Endothelial cell of umbilical vein (primary cell): ENCODE data around the gene METTL2A. TPM values are rescaled to one million over a fixed set of nuclear protein-coding genes. Genes with fewer than 3 reads are reported as not detected.
"Not testable (repeated sequence)": the region's sequence is repeated elsewhere in the genome, so short reads cannot be mapped to it uniquely, and the experiment has no call there.

Source experiments
- BruUV-seq: library from RNA; stranded (reverse); fragments of 400-500 nt; replicated peaks from 2 replicates; lab custom pipeline; 2021; lab: Mats Ljungman, UMichigan
- CTCF ChIA-PET: fragments of 300-600, 350-600 bp; sonication (Branson Sonifier 250); formaldehyde crosslinking; loops from one replicate; lab custom pipeline; 2021; ENCODE audit warnings: antibody characterized with exemption, inconsistent platforms; lab: Charles Lee
- POLR2A ChIA-PET: fragments of 300-600, 350-600 bp; sonication (Branson Sonifier 250); formaldehyde crosslinking; loops from one replicate; lab custom pipeline; 2021; ENCODE audit warnings: antibody characterized with exemption, inconsistent platforms; lab: Charles Lee
- DNase-seq: peaks from one replicate; pipeline ENCODE4 v3.0.0-alpha.2; 2011; ENCODE audit warnings: low read depth, low spot score
- FAIRE-seq: peaks from 2 replicates; lab custom pipeline; 2011; peaks lifted over from hg19 to GRCh38; lab: Jason Lieb, UNC
- H2AFZ ChIP-seq: 2 replicates; pipeline ENCODE4 v1.6.0; 2012; ENCODE audit warnings: low read depth, low read length, control low read depth, inconsistent platforms
- H3K27ac ChIP-seq: 2 replicates; pipeline ENCODE4 v1.5.1; 2011; ENCODE audit warnings: low read depth, mild to moderate bottlenecking, control low read depth, low read length, moderate library complexity; ENCODE audit not compliant: insufficient read depth
- H3K27me3 ChIP-seq, 2 experiments: 2 replicates each; pipeline versions ENCODE4 v1.6.0 to v1.6.1; 2011; ENCODE audit warnings: low read length in 2 of 2, mixed read lengths in 1 of 2; ENCODE audit not compliant: control insufficient read depth in 2 of 2, insufficient read depth in 2 of 2
- H3K36me3 ChIP-seq, 2 experiments: 2 replicates in 1 of 2; 3 replicates in 1 of 2; pipeline ENCODE4 v1.5.1; 2011; ENCODE audit warnings: low read length in 2 of 2, mild to moderate bottlenecking in 1 of 2, moderate library complexity in 1 of 2; ENCODE audit not compliant: control insufficient read depth in 2 of 2, insufficient read depth in 2 of 2; ENCODE audit errors: extremely low read depth in 1 of 2
- H3K4me1 ChIP-seq: 3 replicates; pipeline ENCODE4 v1.5.1; 2011; ENCODE audit warnings: mild to moderate bottlenecking, low read length; ENCODE audit not compliant: control insufficient read depth, insufficient read depth; ENCODE audit errors: extremely low read depth
- H3K4me2 ChIP-seq: 2 replicates; pipeline ENCODE4 v1.6.1; 2011; ENCODE audit warnings: low read length, control low read depth, mixed read lengths; ENCODE audit not compliant: insufficient read depth
- H3K4me3 ChIP-seq, 3 experiments: fragments of 200-600 bp in 1 of 3; sonication (generic), shearing (Covaris generic) in 1 of 3; replicated peaks in 1 of 3; 2 replicates each; pipeline ENCODE4 v1.5.1; 2011 to 2016; ENCODE audit warnings: control low read depth in 3 of 3, low read length in 3 of 3, mild to moderate bottlenecking in 2 of 3, inconsistent platforms in 1 of 3, low read depth in 1 of 3, moderate library complexity in 1 of 3; ENCODE audit not compliant: insufficient read depth in 1 of 3
- H3K79me2 ChIP-seq: 2 replicates; pipeline ENCODE4 v1.6.0; 2012; ENCODE audit warnings: low read length, inconsistent platforms; ENCODE audit not compliant: control insufficient read depth, insufficient read depth
- H3K9ac ChIP-seq: replicated peaks from 2 replicates; pipeline ENCODE3; 2011; ENCODE audit warnings: low read length, control low read depth; ENCODE audit not compliant: insufficient read depth; ENCODE audit errors: extremely low read depth
- H3K9me1 ChIP-seq: replicated peaks from 3 replicates; pipeline ENCODE4 v1.6.0; 2011; ENCODE audit warnings: mild to moderate bottlenecking, low read length; ENCODE audit not compliant: control insufficient read depth, insufficient read depth; ENCODE audit errors: extremely low read depth
- H3K9me3 ChIP-seq: replicated peaks from 2 replicates; pipeline ENCODE4 v1.5.1; 2012; ENCODE audit warnings: low read length, inconsistent platforms; ENCODE audit not compliant: control insufficient read depth, insufficient read depth
- H4K20me1 ChIP-seq: replicated peaks from 2 replicates; pipeline ENCODE3; 2011; ENCODE audit warnings: mild to moderate bottlenecking, low read length; ENCODE audit not compliant: control insufficient read depth, insufficient read depth; ENCODE audit errors: extremely low read depth
- EZH2 ChIP-seq: IDR thresholded peaks from 2 replicates; pipeline ENCODE4 v1.6.1; 2012; ENCODE audit warnings: borderline replicate concordance, low read depth, mild to moderate bottlenecking, moderate library complexity, low read length, inconsistent platforms; ENCODE audit not compliant: severe bottlenecking
- FOS ChIP-seq: IDR thresholded peaks from 2 replicates; pipeline ENCODE4 v1.6.1; 2011; ENCODE audit warnings: mild to moderate bottlenecking, low read length, moderate library complexity, borderline replicate concordance; ENCODE audit not compliant: insufficient read depth
- GATA2 ChIP-seq: IDR thresholded peaks from 2 replicates; pipeline ENCODE4 v1.7.0; 2011; ENCODE audit warnings: low read depth, mild to moderate bottlenecking, moderate library complexity, mixed read lengths, low read length; ENCODE audit not compliant: insufficient read length, insufficient read depth
- JUN ChIP-seq: IDR thresholded peaks from 2 replicates; pipeline ENCODE4 v1.6.1; 2011; ENCODE audit warnings: borderline replicate concordance, low read depth; ENCODE audit not compliant: insufficient read length, insufficient read depth
- MAX ChIP-seq: IDR thresholded peaks from 2 replicates; pipeline ENCODE4 v1.6.1; 2011; ENCODE audit not compliant: insufficient read depth, insufficient read length
- MYC ChIP-seq: IDR thresholded peaks from one replicate; pipeline ENCODE4 v1.6.1; 2011; ENCODE audit warnings: mild to moderate bottlenecking, low read depth, low read length
- POLR2A ChIP-seq: IDR thresholded peaks from 2 replicates; pipeline ENCODE4 v1.6.1; 2012; ENCODE audit warnings: low read depth, mild to moderate bottlenecking, control low read depth, low read length
- POLR2AphosphoS5 ChIP-seq: IDR thresholded peaks from 2 replicates; pipeline ENCODE4 v1.6.1; 2012; ENCODE audit warnings: low read depth, mild to moderate bottlenecking, control low read depth, low read length, moderate library complexity; ENCODE audit not compliant: insufficient read depth
- dilution Hi-C: fragments of 300-500 bp; cut with MboI; formaldehyde crosslinking; loops from one replicate; pipeline ENCODE4 v1.15.0; 2019; ENCODE audit warnings: low sequenced_read_pairs; ENCODE audit not compliant: extremely low pct_ligation_motif_present
- intact Hi-C: fragments of 100-400 bp; cut with micrococcal nuclease; formaldehyde crosslinking; loops from one replicate; pipeline ENCODE4 v1.10.0; 2022
- polyA plus RNA-seq, 4 experiments: library from polyadenylated mRNA; depleted of rRNA in 3 of 4; stranded (reverse) in 3 of 4; unstranded in 1 of 4; fragments of >200 nt; gene quantifications; 2 replicates each; pipeline versions ENCODE4 v1.2.1 to v1.2.3, GENCODE V29; 2011 to 2012; ENCODE audit warnings: missing spikeins in 1 of 4
- total RNA-seq: library from RNA; stranded (reverse); gene quantifications from 2 replicates; pipeline ENCODE4 v1.2.3, GENCODE V29; 2021
- TF ChIP-seq, protein P1 (sequence below), 2 donors: IDR thresholded peaks; 1 replicate in 1 of 2; 2 replicates in 1 of 2; pipeline ENCODE4 v1.5.1; 2011; ENCODE audit warnings: low read length in 2 of 2, mild to moderate bottlenecking in 2 of 2, moderate library complexity in 2 of 2, control low read depth in 1 of 2, inconsistent platforms in 1 of 2, low read depth in 1 of 2; ENCODE audit not compliant: insufficient read depth in 1 of 2; ENCODE audit errors: extremely low read depth in 1 of 2

Gene METTL2A
- total and polyA plus RNA-seq, 2 donors (not counting 3 experiments of a cell fraction or from before 2014, with no cell fraction given), result 9.0 to 23.3 TPM

DNA sequence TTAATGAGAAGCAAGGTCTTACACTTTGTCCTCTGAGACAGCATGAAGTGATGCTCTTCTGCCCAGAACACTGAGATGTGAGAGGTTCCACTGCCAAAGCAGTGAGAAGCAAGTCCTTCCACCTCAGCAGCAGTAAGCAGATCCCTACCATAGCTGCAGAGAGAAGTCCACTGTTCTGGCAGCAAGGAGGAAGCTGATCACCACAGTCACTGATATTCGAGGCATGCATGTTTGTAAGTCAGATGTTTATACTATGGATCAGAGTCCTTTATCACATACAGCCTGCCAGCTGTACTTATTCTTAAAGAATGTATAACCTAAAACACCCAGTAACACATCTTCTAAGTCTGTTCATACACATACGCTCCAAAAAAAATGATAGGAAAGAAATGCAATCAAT lies 18.2 kb upstream of the METTL2A start:
- DNase-seq (no peak), FAIRE-seq (no peak)
- intact Hi-C loops, result no loop called here
- no peaks in the 10 kb centered on the region for H3K79me2 ChIP-seq
- no peaks in the 10 kb centered on the region for H3K9me1 ChIP-seq
- H3K27me3 ChIP-seq, result peaks cover 4% of the 10 kb centered on the region in 2 experiments
- no peak overlapping the region for H3K27ac ChIP-seq
- H3K4me1 ChIP-seq, result no peaks in the 10 kb centered on the region
- H3K9me3 ChIP-seq, result no peaks in the 10 kb centered on the region
- dilution Hi-C loops, result no loop called here
- H3K4me3 ChIP-seq, result no peak overlapping the region
- POLR2A ChIA-PET, result no interaction called here
- H2AFZ ChIP-seq, result no peak overlapping the region
- no peak overlapping the region for H3K4me2 ChIP-seq
- H4K20me1 ChIP-seq, result no peaks in the 10 kb centered on the region
- H3K9ac ChIP-seq, result no peak overlapping the region
- TF ChIP-seq FOS (no peak), MYC (no peak), MAX (no peak), JUN (no peak), POLR2A (no peak), GATA2 (no peak), POLR2AphosphoS5 (no peak), EZH2 (no peak)
- TF ChIP-seq, protein P1, sequence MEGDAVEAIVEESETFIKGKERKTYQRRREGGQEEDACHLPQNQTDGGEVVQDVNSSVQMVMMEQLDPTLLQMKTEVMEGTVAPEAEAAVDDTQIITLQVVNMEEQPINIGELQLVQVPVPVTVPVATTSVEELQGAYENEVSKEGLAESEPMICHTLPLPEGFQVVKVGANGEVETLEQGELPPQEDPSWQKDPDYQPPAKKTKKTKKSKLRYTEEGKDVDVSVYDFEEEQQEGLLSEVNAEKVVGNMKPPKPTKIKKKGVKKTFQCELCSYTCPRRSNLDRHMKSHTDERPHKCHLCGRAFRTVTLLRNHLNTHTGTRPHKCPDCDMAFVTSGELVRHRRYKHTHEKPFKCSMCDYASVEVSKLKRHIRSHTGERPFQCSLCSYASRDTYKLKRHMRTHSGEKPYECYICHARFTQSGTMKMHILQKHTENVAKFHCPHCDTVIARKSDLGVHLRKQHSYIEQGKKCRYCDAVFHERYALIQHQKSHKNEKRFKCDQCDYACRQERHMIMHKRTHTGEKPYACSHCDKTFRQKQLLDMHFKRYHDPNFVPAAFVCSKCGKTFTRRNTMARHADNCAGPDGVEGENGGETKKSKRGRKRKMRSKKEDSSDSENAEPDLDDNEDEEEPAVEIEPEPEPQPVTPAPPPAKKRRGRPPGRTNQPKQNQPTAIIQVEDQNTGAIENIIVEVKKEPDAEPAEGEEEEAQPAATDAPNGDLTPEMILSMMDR (IDR thresholded peaks at IDR 0.05; ENCODE audit: extremely low read depth in 1 of 2, insufficient read depth in 1 of 2, low read depth in 1 of 2, low read length in 2 of 2), result no peak
- H3K36me3 ChIP-seq, result no peaks in the 10 kb centered on the region
- CTCF ChIA-PET, result interaction anchor here (1.4 kb wide), 1 partner anchor 11 kb away, joined by 3 read pairs; no protein-coding TSS in a partner anchor
- no TSS peak for BruUV-seq

DNA sequence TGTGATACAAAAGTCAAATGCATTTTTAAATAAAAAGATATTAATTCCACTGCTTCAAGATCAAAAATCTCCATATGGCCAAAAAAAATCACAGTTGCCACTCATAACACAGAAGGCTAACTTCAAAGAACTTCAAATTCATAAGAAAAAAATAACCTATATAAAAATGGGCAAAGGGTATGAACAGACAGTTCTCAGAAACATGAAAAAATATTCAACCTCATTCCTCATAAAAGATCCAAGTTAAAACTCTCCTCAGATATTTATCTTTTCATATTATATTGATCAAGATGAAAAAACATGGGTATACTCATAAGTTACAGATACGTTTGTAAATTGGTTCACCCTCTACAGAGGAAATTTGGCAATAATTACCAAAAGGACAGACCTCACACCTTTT lies 10.6 kb upstream of the METTL2A start:
- dilution Hi-C loops, BruUV-seq, H2AFZ ChIP-seq, FAIRE-seq, POLR2A ChIA-PET, H3K9me1 ChIP-seq, H3K4me1 ChIP-seq, H3K9ac ChIP-seq, H3K27ac ChIP-seq, H3K27me3 ChIP-seq, H4K20me1 ChIP-seq, intact Hi-C loops, CTCF ChIA-PET, H3K36me3 ChIP-seq, DNase-seq, H3K4me2 ChIP-seq, H3K9me3 ChIP-seq, H3K4me3 ChIP-seq, H3K79me2 ChIP-seq: not testable (repeated sequence)

DNA sequence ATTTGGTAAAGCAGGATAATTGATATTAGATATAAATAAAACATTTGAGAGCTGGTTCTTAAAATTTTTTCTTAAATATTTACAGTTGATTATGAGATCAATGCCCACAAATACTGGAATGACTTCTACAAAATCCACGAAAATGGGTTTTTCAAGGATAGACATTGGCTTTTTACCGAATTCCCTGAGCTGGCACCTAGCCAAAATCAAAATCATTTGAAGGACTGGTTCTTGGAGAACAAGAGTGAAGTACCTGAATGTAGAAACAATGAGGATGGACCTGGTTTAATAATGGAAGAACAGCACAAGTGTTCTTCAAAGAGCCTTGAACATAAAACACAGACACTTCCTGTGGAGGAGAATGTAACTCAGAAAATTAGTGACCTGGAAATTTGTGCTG lies 2.5 kb downstream of the METTL2A start:
- H3K4me2 ChIP-seq, CTCF ChIA-PET, H3K27me3 ChIP-seq, H3K9me1 ChIP-seq, H3K4me3 ChIP-seq, H2AFZ ChIP-seq, H3K4me1 ChIP-seq, H3K9ac ChIP-seq, H3K36me3 ChIP-seq, FAIRE-seq, dilution Hi-C loops, H4K20me1 ChIP-seq, H3K79me2 ChIP-seq, BruUV-seq, H3K9me3 ChIP-seq, H3K27ac ChIP-seq, DNase-seq: not testable (repeated sequence)
- POLR2A ChIA-PET, result interaction anchor here (0.7 kb wide), 1 partner anchor 1352 kb away, joined by 3 read pairs; no protein-coding TSS in a partner anchor
- intact Hi-C loops, result loop anchor here (10.0 kb wide), 1 partner anchor 279 kb away; no protein-coding TSS in a partner anchor
